ENCODE results near the gene MOV10L1.

Gene MOV10L1

GRCh38 chr22:50189849-50190181 lies 100.0 kb downstream of the MOV10L1 start:
- ATAC-seq (ENCODE audit: low read depth) (peak; percentile 42), DNase-seq (ENCODE audit: low spot score) (no peak)
- Histone ChIP-seq H3K4me3 (ENCODE audit: severe bottlenecking) (peak overlapping the region; percentile 35), H3K27me3 (ENCODE audit: insufficient read depth, poor library complexity, severe bottlenecking) (no peaks in the 10 kb centered on the region), H3K4me1 (ENCODE audit: insufficient read depth, poor library complexity, severe bottlenecking) (peaks cover 26% of the 10 kb centered on the region), H3K36me3 (ENCODE audit: low read depth) (peaks cover 43% of the 10 kb centered on the region), H3K9me3 (ENCODE audit: severe bottlenecking) (no peaks in the 10 kb centered on the region), H3K27ac (ENCODE audit: poor library complexity, severe bottlenecking) (peak overlapping the region; percentile 80)
- no peak for TF ChIP-seq CTCF (IDR thresholded peaks at IDR 0.05; ENCODE audit: poor library complexity, severe bottlenecking)

- Histone ChIP-seq H3K9me3 (ENCODE audit: severe bottlenecking) (no peaks in the 10 kb centered on the region), H3K4me1 (ENCODE audit: insufficient read depth, poor library complexity, severe bottlenecking) (peaks cover 26% of the 10 kb centered on the region), H3K27ac (ENCODE audit: poor library complexity, severe bottlenecking) (peak overlapping the region; percentile 80), H3K4me3 (ENCODE audit: severe bottlenecking) (peak overlapping the region; percentile 35), H3K27me3 (ENCODE audit: insufficient read depth, poor library complexity, severe bottlenecking) (no peaks in the 10 kb centered on the region), H3K36me3 (ENCODE audit: low read depth) (peaks cover 46% of the 10 kb centered on the region)
- DNase-seq (ENCODE audit: low spot score) (peak; percentile 88), ATAC-seq (ENCODE audit: low read depth) (peak; percentile 69)
- peak; percentile 39 for TF ChIP-seq CTCF (IDR thresholded peaks at IDR 0.05; ENCODE audit: poor library complexity, severe bottlenecking)
Observed at GRCh38 chr22:50190182-50190940, 100.6 kb downstream of the MOV10L1 start.

- Histone ChIP-seq H3K27ac (ENCODE audit: poor library complexity, severe bottlenecking) (peak overlapping the region; percentile 80), H3K27me3 (ENCODE audit: insufficient read depth, poor library complexity, severe bottlenecking) (no peaks in the 10 kb centered on the region), H3K36me3 (ENCODE audit: low read depth) (peaks cover 53% of the 10 kb centered on the region), H3K4me3 (ENCODE audit: severe bottlenecking) (peak overlapping the region; percentile 35), H3K4me1 (ENCODE audit: insufficient read depth, poor library complexity, severe bottlenecking) (peaks cover 26% of the 10 kb centered on the region), H3K9me3 (ENCODE audit: severe bottlenecking) (no peaks in the 10 kb centered on the region)
- ATAC-seq (ENCODE audit: low read depth) (no peak), DNase-seq (ENCODE audit: low spot score) (no peak)
- no peak for TF ChIP-seq CTCF (IDR thresholded peaks at IDR 0.05; ENCODE audit: poor library complexity, severe bottlenecking)
Observed at GRCh38 chr22:50190941-50191741, 101.3 kb downstream of the MOV10L1 start.

- DNase-seq (ENCODE audit: low spot score) (no peak), ATAC-seq (ENCODE audit: low read depth) (no peak)
- Histone ChIP-seq H3K9me3 (ENCODE audit: severe bottlenecking) (no peaks in the 10 kb centered on the region), H3K36me3 (ENCODE audit: low read depth) (peaks cover 53% of the 10 kb centered on the region), H3K4me3 (ENCODE audit: severe bottlenecking) (no peak overlapping the region), H3K4me1 (ENCODE audit: insufficient read depth, poor library complexity, severe bottlenecking) (peaks cover 21% of the 10 kb centered on the region), H3K27ac (ENCODE audit: poor library complexity, severe bottlenecking) (no peak overlapping the region), H3K27me3 (ENCODE audit: insufficient read depth, poor library complexity, severe bottlenecking) (no peaks in the 10 kb centered on the region)
- no peak for TF ChIP-seq CTCF (IDR thresholded peaks at IDR 0.05; ENCODE audit: poor library complexity, severe bottlenecking)
Observed at GRCh38 chr22:50192436-50193204, 102.8 kb downstream of the MOV10L1 start.

All from RWPE2 (cell line).